HG02943 (cell line): ENCODE results near the gene DZANK1.
"Not testable (repeated sequence)": the region's sequence is repeated elsewhere in the genome, so short reads cannot be mapped to it uniquely, and the experiment has no call there.

Experiments used
- ATAC-seq: cut with Tn5 transposase; IDR thresholded peaks from one replicate; pipeline ENCODE4 v1.9.1; 2021; ENCODE audit warnings: mild to moderate bottlenecking, low read depth, moderate library complexity; ENCODE audit not compliant: unreplicated experiment

The DZANK1 gene

GRCh38 chr20:18466894-18467730 is at the start of gene DZANK1, which contains the start of gene POLR3F:
DZANK1 (minus strand) TSS chr20:18467030; CDS start chr20:18465358, 1,672 bp downstream.
POLR3F (plus strand) TSS chr20:18467390; CDS start chr20:18467507, 117 bp downstream.
- ATAC-seq, result peak; percentile 95

GRCh38 chr20:18515973-18516372 is 49.1 kb upstream of the DZANK1 start:
- no peak for ATAC-seq

- no peak for ATAC-seq
Observed at GRCh38 chr20:18514127-18514526, 47.3 kb upstream of the DZANK1 start.

- ATAC-seq, result no peak
Observed at GRCh38 chr20:18513208-18513607, 46.4 kb upstream of the DZANK1 start.

GRCh38 chr20:18511571-18511970 is 44.7 kb upstream of the DZANK1 start:
- no peak for ATAC-seq

GRCh38 chr20:18507218-18508191 is 40.7 kb upstream of the DZANK1 start, which contains the start of gene SEC23B:
SEC23B (plus strand) TSS chr20:18507940; CDS start chr20:18510836, 2,896 bp downstream.
- peak; percentile 95 for ATAC-seq

GRCh38 chr20:18506744-18507143 is 39.9 kb upstream of the DZANK1 start:
- ATAC-seq, result no peak

GRCh38 chr20:18504479-18505060 is 37.7 kb upstream of the DZANK1 start:
- no peak for ATAC-seq

GRCh38 chr20:18501672-18502071 is 34.8 kb upstream of the DZANK1 start:
- ATAC-seq, result not testable (repeated sequence)

- ATAC-seq, result no peak
Observed at GRCh38 chr20:18497603-18498002, 30.8 kb upstream of the DZANK1 start.

- ATAC-seq, result peak; percentile 93
Observed at GRCh38 chr20:18496740-18497592, 30.1 kb upstream of the DZANK1 start, which contains the start of gene RBBP9. RBBP9 (minus strand) TSS chr20:18497225; CDS start chr20:18497167, 58 bp downstream.

- ATAC-seq, result no peak
Observed at GRCh38 chr20:18496042-18496441, 29.2 kb upstream of the DZANK1 start.

GRCh38 chr20:18488301-18488700 is 21.5 kb upstream of the DZANK1 start:
- ATAC-seq, result no peak

GRCh38 chr20:18481596-18481995 is 14.8 kb upstream of the DZANK1 start:
- no peak for ATAC-seq

- ATAC-seq, result no peak
Observed at GRCh38 chr20:18477821-18478220, 11.0 kb upstream of the DZANK1 start.

- no peak for ATAC-seq
Observed at GRCh38 chr20:18477218-18477617, 10.4 kb upstream of the DZANK1 start.

- no peak for ATAC-seq
Observed at GRCh38 chr20:18466574-18466893, 296 bp downstream of the DZANK1 start.

GRCh38 chr20:18465536-18466200 is 1.2 kb downstream of the DZANK1 start:
- ATAC-seq, result no peak

GRCh38 chr20:18456600-18456999 is 10.2 kb downstream of the DZANK1 start:
- no peak for ATAC-seq
